GM12865 (cell line): ENCODE results near the gene ARL16.

ENCODE experiments used
- DNase-seq: peaks from one replicate; pipeline ENCODE4 v3.0.0; 2010; ENCODE audit warnings: low read depth
- H3K4me3 ChIP-seq: 2 replicates; pipeline ENCODE4 v1.5.1; 2011; ENCODE audit warnings: mild to moderate bottlenecking, low read depth, low read length, control low read depth
- CTCF ChIP-seq: IDR thresholded peaks from 2 replicates; pipeline ENCODE4 v1.5.1; 2011; ENCODE audit warnings: low read length, control low read depth, low read depth, inconsistent platforms; ENCODE audit not compliant: insufficient read depth; ENCODE audit errors: missing control alignments

The ARL16 gene

GRCh38 chr17:81660441-81660840, 23.2 kb downstream of the ARL16 start:
- no peak overlapping the region for H3K4me3 ChIP-seq
- no peak for TF ChIP-seq CTCF
- no peak for DNase-seq

DNA sequence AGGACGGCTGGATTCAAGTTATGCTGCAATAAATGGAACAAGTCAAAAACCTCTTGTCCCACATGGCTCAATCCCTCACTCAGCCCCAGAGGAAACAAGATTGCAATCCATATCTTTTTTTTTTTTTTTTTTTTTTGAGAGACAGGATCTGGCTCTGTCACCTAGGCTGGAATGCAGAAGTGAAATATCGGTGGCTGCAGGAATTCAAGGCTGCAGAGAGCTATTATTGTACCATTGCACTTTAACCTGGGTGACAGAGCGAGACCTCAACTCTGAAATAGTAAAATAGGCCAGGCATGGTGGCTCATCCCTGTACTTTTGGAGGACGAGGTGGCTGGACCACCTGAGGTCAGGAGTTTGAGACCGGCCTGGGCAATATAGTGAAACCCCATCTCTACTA, 24.6 kb downstream of the ARL16 start:
- DNase-seq, result no peak
- TF ChIP-seq CTCF, result no peak
- H3K4me3 ChIP-seq, result no peak overlapping the region

GRCh38 chr17:81656835-81657234, 26.8 kb downstream of the ARL16 start:
- no peak for TF ChIP-seq CTCF
- no peak for DNase-seq

GRCh38 chr17:81656118-81656743, 27.4 kb downstream of the ARL16 start, which contains the start of gene PDE6G:
TSS of gene PDE6G (minus strand) at chr17:81656542. CDS start at chr17:81653305, 3,237 bp downstream.
- DNase-seq, result no peak
- no peak for TF ChIP-seq CTCF
- no peak within 1 kb of the TSS for H3K4me3 ChIP-seq

More at GRCh38 chr17:81656835-81657234, 26.8 kb downstream of the ARL16 start:
- no peak overlapping the region for H3K4me3 ChIP-seq

GRCh38 chr17:81655378-81656117, 28.0 kb downstream of the ARL16 start:
- no peak overlapping the region for H3K4me3 ChIP-seq
- no peak for TF ChIP-seq CTCF
- no peak for DNase-seq

- H3K4me3 ChIP-seq, result peak overlapping the region; percentile 56
- no peak for TF ChIP-seq CTCF
- peak; percentile 37 for DNase-seq
Observed at GRCh38 chr17:81652906-81653771, 30.5 kb downstream of the ARL16 start.
